Mesangial cell (primary cell): ENCODE data around the gene VIL1. TPM values are rescaled to one million over a fixed set of nuclear protein-coding genes. Genes with fewer than 3 reads are reported as not detected.

Experiments
- total RNA-seq: library from RNA; depleted of rRNA; stranded (reverse); fragments of >200 nt; gene quantifications from 2 replicates; pipeline ENCODE4 v1.2.3, GENCODE V29; 2015

The VIL1 gene
- not detected in 2 replicates for total RNA-seq

GRCh38 chr2:218418717-218419458 is at the start of gene VIL1:
VIL1 (plus strand) TSS chr2:218419123; CDS start chr2:218423779, 4,656 bp downstream.

GRCh38 chr2:218381916-218382366 is 37.0 kb upstream of the VIL1 start, which contains the start of gene SLC11A1:
SLC11A1 (plus strand) TSS chr2:218382273; CDS start chr2:218382369, 96 bp downstream.

DNA sequence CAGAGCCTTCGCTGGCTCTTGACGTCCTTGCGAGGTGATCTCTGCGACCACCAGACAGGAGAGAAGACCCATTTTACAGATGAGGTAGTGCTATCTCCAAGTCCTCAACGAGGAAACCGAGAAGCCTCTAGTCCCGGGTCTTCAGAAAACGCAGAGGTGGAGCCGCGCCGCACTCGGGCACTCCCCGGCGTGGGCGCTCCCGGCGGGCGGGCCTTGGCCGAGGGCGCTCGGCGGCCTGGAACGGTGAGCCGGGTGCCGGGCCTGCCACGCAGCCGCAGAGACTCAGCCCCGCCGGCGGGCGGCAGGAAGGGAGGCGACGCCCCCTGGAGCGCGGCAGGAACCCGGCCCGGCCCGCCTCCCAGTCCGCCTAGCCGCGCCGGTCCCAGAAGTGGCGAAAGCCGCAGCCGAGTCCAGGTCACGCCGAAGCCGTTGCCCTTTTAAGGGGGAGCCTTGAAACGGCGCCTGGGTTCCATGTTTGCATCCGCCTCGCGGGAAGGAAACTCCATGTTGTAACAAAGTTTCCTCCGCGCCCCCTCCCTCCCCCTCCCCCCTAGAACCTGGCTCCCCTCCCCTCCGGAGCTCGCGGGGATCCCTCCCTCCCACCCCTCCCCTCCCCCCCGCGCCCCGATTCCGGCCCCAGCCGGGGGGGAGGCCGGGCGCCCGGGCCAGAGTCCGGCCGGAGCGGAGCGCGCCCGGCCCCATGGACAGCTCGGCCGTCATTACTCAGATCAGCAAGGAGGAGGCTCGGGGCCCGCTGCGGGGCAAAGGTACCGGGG is 19.3 kb upstream of the VIL1 start, which contains the start of gene CTDSP1:
CTDSP1 (plus strand) TSS at position 478 of the 776 bp plus-strand sequence; CDS start at position 701, 223 bp downstream.

Other genes starting within 250 kb of the VIL1 start
- gene ARPC2, start 201.9 kb upstream of the VIL1 start, total RNA-seq = 209 and 386 TPM in 2 replicates
- gene GPBAR1, start 158.1 kb upstream of the VIL1 start, total RNA-seq = 0.13 and 0.16 TPM in 2 replicates
- 87.7 and 88.8 TPM in 2 replicates for gene AAMP, start 149.0 kb upstream of the VIL1 start, total RNA-seq
- 49.9 and 87.0 TPM in 2 replicates for gene PNKD, start 148.6 kb upstream of the VIL1 start, total RNA-seq
- gene TMBIM1, start 126.6 kb upstream of the VIL1 start, total RNA-seq = 138 and 139 TPM in 2 replicates
- gene CATIP, start 62.3 kb upstream of the VIL1 start, total RNA-seq = not detected in 2 replicates
- gene SLC11A1, start 36.9 kb upstream of the VIL1 start, total RNA-seq = 0.63 TPM in 1 of 2 replicates, not detected in the other
- gene CTDSP1, start 19.3 kb upstream of the VIL1 start, total RNA-seq = 45.6 and 98.8 TPM in 2 replicates
- 5.1 and 9.1 TPM in 2 replicates for gene USP37, start 149.2 kb downstream of the VIL1 start, total RNA-seq
- gene CNOT9, start 149.7 kb downstream of the VIL1 start, total RNA-seq = 44.2 and 77.7 TPM in 2 replicates
- gene PLCD4, start 188.8 kb downstream of the VIL1 start, total RNA-seq = 4.2 TPM in 1 of 2 replicates, not detected in the other
- 20.4 and 22.2 TPM in 2 replicates for gene ZNF142, start 240.5 kb downstream of the VIL1 start, total RNA-seq
- gene BCS1L, start 240.6 kb downstream of the VIL1 start, total RNA-seq = 22.8 and 36.7 TPM in 2 replicates